Right cardiac atrium (tissue), 5 donors: ENCODE data around the gene PPEF2. TPM values are rescaled to one million over a fixed set of nuclear protein-coding genes. Genes with fewer than 3 reads are reported as not detected.
A peak's percentile ranks its signal among the peaks of the same experiment; 100 is the strongest.
"Not testable (repeated sequence)": the region's sequence is repeated elsewhere in the genome, so short reads cannot be mapped to it uniquely, and the experiment has no call there.

ENCODE experiments used
- ATAC-seq, 2 donors: fragments of 200-7000 bp; cut with Tn5 transposase; one replicate each; pipeline versions ENCODE4 v1.8.0 to v1.9.1; 2020; ENCODE audit warnings: moderate library complexity in 2 of 2, mild to moderate bottlenecking in 1 of 2
- DNase-seq, 3 donors: peaks; one replicate each; pipeline ENCODE4 v3.0.0-alpha.2; 2020
- H3K27ac ChIP-seq: one replicate; pipeline ENCODE4 v1.5.1; 2013; ENCODE audit warnings: mild to moderate bottlenecking, low read length, control low read depth, moderate library complexity
- H3K27me3 ChIP-seq: one replicate; pipeline ENCODE4 v1.6.1; 2013; ENCODE audit not compliant: control insufficient read depth, insufficient read depth
- H3K4me1 ChIP-seq: one replicate; pipeline ENCODE4 v1.6.1; 2013; ENCODE audit warnings: low read length; ENCODE audit not compliant: control insufficient read depth, insufficient read depth
- H3K4me3 ChIP-seq: one replicate; pipeline ENCODE4 v1.5.1; 2013; ENCODE audit warnings: low read length, control low read depth
- H3K9me3 ChIP-seq: one replicate; pipeline ENCODE4 v1.6.1; 2013; ENCODE audit warnings: low read length; ENCODE audit not compliant: control insufficient read depth
- WGBS: extraction: QIAGEN DNeasy Blood & Tissue Kit; methylation state at CpG from one replicate; pipeline ENCODE4 v1.1.7; 2013; 5-methylcytosine and 5-hydroxymethylcytosine counted together
- intact Hi-C, 4 donors: fragments of 100-400 bp; cut with DNase I; formaldehyde crosslinking; loops; one replicate each; pipeline versions ENCODE4 v1.11.0 to v1.14.0; 2022 to 2023
- polyA plus RNA-seq: library from polyadenylated mRNA; stranded (reverse); fragments of 200-250 nt; gene quantifications from one replicate; pipeline ENCODE4 v1.2.3, GENCODE V29; 2013
- total RNA-seq, 4 donors: library from RNA; stranded (reverse); fragmentation: NEBNext Ultra II Directional; extraction: Animal tissue kit (Norgen Biotek cat#: 25700); gene quantifications; one replicate each; pipeline ENCODE4 v1.2.1, GENCODE V29; 2021
- donor health status: healthy with polysubstance abuse.
- donor health status: DM: no; HTN: yes; CAD: no.
- donor health status: DM: no; HTN: no; CAD: no.
- donor health status: DM: no; HTN: yes; CAD: no; lungs with severe emphysema.
- donor health status: DM: yes; HTN: yes; CAD: no.

PPEF2 gene
- total and polyA plus RNA-seq, 5 donors: not detected

DNA sequence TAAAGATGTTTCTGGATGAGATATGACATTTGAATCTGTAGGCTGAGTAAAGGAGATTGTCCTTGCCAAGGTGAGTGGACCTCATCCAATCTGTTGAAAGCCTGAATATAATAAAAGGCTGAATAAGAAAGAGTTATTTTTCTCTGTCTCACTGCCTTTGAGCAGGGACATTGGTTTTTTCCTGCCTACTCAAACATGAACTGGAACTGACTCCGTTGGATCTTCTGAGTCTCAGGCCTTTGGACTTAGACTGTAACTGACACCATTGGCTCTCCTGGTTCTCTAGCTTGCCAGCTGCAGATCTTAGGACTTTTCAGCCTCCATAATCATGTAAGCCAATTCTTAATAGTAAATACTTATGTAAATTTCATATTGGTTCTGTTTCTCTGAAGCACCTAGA, 43.5 kb downstream of the PPEF2 start:
- Histone ChIP-seq H3K27me3 (no peaks in the 10 kb centered on the region), H3K9me3 (no peaks in the 10 kb centered on the region), H3K4me3 (no peak overlapping the region), H3K27ac (no peak overlapping the region), H3K4me1 (no peaks in the 10 kb centered on the region)
- DNase-seq: no peak
- intact Hi-C loops: no loop called here
- WGBS: 94% methylated on average over 1 of the region's 1 CpG
- ATAC-seq: no peak

DNA sequence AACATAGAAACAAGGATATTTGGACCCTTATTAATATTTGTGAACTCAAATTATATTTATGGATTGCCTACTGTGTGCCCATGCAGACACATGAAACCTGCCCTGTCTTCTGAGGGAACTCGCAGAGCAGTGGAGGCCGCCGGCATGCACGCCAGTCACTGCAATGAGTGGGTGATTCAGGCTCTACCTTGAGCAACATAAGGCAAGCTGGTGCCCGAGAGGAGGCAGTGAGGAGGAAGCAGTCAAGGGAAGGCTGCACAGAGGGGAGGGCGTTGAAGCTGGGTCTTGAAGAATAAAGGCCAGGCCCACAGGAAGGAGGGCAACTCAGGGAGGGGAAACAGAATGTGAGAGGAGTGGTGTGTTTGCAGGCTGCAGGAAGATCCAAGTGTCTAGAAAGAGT, 52.8 kb downstream of the PPEF2 start:
- ATAC-seq (peak in 1 of 2 donors; percentile 27), DNase-seq (no peak)
- no peak overlapping the region for H3K4me3 ChIP-seq
- H3K27me3 ChIP-seq: no peaks in the 10 kb centered on the region
- intact Hi-C loops: no loop called here
- WGBS: 63% methylated on average over 6 of the region's 6 CpGs
- no peaks in the 10 kb centered on the region for H3K9me3 ChIP-seq
- H3K27ac ChIP-seq: no peak overlapping the region
- H3K4me1 ChIP-seq: peaks cover 1% of the 10 kb centered on the region

DNA sequence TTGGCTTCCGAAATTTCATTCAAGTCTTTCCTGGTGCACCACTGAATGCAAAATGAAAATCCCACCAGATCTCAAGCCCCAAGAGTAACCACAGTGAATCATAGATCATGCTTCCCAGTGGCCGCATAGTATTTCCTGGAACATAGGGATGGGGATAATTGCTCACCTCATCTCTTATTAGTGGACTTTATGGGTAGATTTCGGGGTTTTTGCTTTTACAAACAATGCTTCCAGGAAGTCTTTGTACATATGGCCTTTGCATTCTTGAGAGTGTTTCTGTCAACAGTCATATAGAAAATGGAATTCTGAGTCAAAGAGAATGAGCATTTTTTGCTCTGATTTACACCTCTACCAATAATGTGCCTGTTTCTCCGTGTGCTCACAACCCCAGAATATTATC, 53.4 kb downstream of the PPEF2 start:
- intact Hi-C loops: no loop called here
- no peak overlapping the region for H3K27ac ChIP-seq
- no peak for ATAC-seq
- no peaks in the 10 kb centered on the region for H3K9me3 ChIP-seq
- H3K4me1 ChIP-seq: peaks cover 2% of the 10 kb centered on the region
- no peak overlapping the region for H3K4me3 ChIP-seq
- no peak for DNase-seq
- no peaks in the 10 kb centered on the region for H3K27me3 ChIP-seq
- 74% methylated on average over 4 of the region's 4 CpGs for WGBS

DNA sequence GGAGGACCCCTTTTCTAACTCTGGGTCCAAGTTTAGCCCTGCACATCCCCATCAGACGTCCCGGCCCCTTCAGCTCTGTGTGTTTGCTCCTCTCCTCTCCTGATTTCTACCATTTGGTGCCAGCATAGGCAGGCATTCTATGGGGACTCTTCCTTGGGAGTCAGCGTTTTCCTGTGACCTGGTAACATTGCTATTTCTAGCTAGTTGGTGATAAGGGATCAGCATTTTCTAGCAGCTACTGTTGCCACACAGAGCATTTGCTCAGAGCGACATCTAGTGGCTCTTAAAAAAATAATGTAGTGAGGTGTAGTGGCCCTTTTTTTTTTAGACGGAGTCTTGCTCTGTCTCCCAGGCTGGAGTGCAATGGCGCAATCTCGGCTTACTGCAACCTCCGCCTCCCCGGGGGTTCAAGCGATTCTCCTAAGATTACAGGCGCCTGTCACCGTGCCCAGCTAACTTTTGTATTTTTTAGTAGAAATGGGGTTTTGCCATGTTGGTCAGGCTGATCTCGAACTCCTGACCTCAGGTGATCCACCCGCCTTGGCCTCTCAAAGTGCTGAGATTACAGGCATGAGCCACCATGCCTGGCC, 54.0 kb downstream of the PPEF2 start:
- H3K4me1 ChIP-seq, H3K27me3 ChIP-seq, H3K4me3 ChIP-seq, H3K27ac ChIP-seq, H3K9me3 ChIP-seq, intact Hi-C loops: not testable (repeated sequence)
- 19% methylated on average over 14 of the region's 14 CpGs for WGBS
- DNase-seq (peak; percentile 35 to 61 (median 53)), ATAC-seq (peak; percentile 92 to 93)

DNA sequence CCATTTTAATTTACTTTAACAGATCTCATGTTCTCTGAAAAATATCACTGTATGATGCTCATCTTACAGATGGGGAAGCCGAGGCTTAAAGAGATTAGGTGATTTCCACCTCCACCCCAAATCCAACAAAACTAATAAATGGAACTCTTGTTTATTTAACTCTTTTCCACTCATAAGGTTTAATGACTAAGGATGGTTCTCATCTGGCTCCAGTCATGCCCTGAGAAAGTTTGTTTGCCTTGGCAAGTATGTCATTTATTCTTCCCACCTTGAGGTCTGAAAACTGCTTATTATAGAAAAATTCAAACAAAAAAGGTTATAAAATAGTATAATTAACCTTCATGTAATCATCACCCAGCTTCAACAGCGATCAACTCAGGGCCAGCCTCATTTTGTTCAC, 56.3 kb downstream of the PPEF2 start:
- Histone ChIP-seq H3K27ac (no peak overlapping the region), H3K27me3 (no peaks in the 10 kb centered on the region), H3K4me3 (no peak overlapping the region), H3K9me3 (no peaks in the 10 kb centered on the region), H3K4me1 (peaks cover 4% of the 10 kb centered on the region)
- no peak for DNase-seq
- 91% methylated on average over 2 of the region's 2 CpGs for WGBS
- intact Hi-C loops: no loop called here
- no peak for ATAC-seq

DNA sequence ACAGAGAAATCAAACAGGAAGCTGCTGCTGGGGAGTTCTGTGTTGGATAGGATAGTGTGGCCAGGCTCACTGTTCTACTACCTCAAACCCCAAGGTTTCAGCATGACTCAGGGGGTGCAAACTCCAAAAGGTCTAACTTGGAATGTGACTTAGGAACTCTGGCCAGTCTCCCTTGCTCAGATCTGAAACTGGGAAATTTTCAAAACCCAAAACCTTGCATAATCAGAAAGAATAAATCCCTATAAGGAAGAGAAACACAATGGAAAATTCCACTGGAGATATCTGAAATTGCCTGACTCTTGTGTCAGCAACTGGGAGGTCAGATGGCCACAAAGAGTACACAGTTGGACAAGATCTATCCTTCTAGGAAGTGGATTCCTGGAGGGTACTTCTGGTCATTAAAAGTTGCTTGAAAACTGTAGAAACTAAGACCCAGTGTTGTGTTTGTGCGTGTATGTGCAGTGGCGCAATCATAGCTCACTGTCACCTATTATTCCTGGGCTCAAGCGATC, 58.0 kb downstream of the PPEF2 start:
- no peak overlapping the region for H3K4me3 ChIP-seq
- no peaks in the 10 kb centered on the region for H3K9me3 ChIP-seq
- no peak overlapping the region for H3K27ac ChIP-seq
- no peak for DNase-seq
- peaks cover 4% of the 10 kb centered on the region for H3K4me1 ChIP-seq
- ATAC-seq: peak; percentile 47 to 58
- H3K27me3 ChIP-seq: no peaks in the 10 kb centered on the region
- 94% methylated on average over 3 of the region's 3 CpGs for WGBS
- intact Hi-C loops: no loop called here

DNA sequence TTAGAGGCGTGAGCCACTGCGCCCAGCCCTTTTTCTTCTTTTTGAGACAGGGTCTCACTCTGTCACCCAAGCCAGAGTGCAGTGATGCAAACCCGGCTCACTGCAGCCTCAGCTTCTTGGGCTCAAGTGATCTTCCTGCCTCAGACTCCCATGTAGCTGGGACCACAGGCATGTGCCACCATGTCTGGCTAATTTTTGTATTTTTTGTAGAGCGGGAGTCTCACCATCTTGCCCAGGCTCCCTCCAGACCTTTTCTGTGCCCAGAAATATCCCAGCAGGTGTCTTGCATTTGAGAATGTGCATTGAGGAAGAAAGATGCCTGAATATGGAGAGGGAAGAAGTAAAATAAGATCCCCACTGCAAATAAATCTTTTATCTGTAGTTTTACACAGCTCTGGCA, 58.7 kb downstream of the PPEF2 start:
- no peak for DNase-seq
- H3K27ac ChIP-seq: no peak overlapping the region
- H3K27me3 ChIP-seq: no peaks in the 10 kb centered on the region
- H3K4me1 ChIP-seq: peaks cover 4% of the 10 kb centered on the region
- no peak overlapping the region for H3K4me3 ChIP-seq
- intact Hi-C loops: no loop called here
- H3K9me3 ChIP-seq: no peaks in the 10 kb centered on the region
- no peak for ATAC-seq
- WGBS: 97% methylated on average over 4 of the region's 4 CpGs

DNA sequence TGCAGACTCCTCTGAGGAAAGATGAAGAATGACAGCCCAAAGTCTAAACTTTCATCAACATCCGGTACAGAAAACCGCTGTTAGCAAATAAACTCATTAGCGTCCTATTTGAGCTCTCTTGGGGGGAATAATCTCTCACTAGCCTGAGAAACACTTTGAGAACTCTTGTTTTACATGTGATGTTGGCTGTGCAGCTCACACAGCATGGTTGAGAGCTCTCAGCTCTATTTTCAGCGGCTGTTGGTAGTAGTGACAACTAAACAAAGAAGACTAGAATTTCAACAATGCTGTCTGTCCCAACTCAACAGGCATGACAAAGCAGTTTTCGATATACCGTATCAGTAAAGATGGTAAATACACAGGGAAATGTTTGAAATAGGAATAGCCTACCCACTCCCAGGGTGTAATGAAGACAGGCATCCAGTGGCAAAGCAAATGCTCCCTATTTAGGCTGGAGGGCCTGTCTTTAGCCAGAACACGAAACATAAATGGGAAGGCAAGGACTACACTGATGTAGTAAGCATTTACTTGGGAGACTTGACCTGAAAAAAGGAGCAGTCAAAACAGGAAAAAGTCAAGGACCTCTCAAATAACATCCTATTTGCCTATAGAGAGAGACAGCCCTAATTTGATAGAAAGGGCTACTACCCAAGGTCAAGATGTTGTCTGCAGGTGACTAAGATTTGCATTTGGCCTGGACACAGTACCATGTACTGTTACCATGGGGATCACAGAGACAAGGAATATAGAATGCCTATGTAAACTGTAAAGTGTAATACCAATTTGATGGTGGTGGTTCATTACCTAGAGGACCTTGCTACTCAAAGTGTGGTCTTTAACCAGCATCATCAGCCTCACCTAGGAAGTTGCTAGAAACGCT, 60.4 kb downstream of the PPEF2 start:
- no peaks in the 10 kb centered on the region for H3K9me3 ChIP-seq
- DNase-seq: no peak
- peaks cover 4% of the 10 kb centered on the region for H3K4me1 ChIP-seq
- peak overlapping the region; percentile 80 for H3K27ac ChIP-seq
- intact Hi-C loops: no loop called here
- no peaks in the 10 kb centered on the region for H3K27me3 ChIP-seq
- H3K4me3 ChIP-seq: no peak overlapping the region
- 67% methylated on average over 8 of the region's 8 CpGs for WGBS
- peak; percentile 70 to 71 for ATAC-seq

DNA sequence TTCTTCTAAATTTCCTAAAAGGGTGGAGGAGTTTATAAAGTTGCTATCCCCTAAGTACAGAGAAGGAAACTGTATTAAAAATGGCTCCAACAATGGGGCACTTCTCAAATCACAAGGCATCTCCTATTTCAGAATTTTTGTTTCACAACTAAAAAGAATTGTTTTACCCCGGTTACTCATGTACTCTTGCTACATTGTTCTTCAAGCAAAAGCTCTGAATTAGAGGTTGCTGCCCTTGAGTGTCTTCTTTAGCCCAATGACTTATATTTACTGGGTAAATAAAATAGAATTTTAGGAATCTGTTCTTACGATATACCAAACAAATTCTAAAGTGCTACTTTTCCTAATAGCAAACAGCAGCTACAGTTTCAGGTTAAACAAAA, 67.5 kb downstream of the PPEF2 start:
- intact Hi-C loops: no loop called here
- ATAC-seq: no peak
- no peaks in the 10 kb centered on the region for H3K27me3 ChIP-seq
- no peaks in the 10 kb centered on the region for H3K4me1 ChIP-seq
- 92% methylated on average over 2 of the region's 2 CpGs for WGBS
- no peak overlapping the region for H3K27ac ChIP-seq
- H3K9me3 ChIP-seq: no peaks in the 10 kb centered on the region
- H3K4me3 ChIP-seq: no peak overlapping the region
- no peak for DNase-seq

DNA sequence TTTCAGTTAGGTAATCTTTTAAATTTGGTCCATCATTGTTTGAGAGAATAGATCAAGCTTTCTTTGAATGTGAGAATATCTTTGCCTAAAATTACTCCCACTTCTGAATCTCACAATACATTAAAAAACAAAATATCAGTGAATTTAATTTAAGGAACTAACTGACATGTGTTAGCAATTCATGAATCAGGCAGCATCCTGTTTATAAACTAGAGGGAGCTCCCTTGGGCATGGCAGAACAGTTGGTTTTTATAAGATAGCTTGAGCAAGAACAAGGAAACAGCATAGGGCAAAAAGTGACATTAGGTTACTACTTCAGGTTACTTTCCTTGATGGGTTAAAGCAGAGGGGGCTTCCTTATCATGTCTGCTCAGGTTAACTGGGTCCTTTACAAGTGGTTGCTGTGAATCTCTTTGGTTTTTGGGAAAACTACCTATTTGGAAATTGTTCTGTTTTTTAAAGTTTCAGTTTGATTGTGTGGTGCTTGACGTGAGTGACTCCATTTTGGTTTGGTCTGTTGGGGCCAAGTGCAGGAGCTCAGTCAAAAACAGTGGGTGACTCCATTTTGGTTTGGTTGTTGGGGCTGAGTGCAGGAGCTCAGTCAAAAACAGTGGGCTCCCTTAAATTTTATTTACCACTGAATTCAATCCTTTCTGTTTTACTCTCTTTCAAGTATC, 68.0 kb downstream of the PPEF2 start:
- H3K4me3 ChIP-seq: no peak overlapping the region
- no peaks in the 10 kb centered on the region for H3K4me1 ChIP-seq
- 84% methylated on average over 1 of the region's 1 CpG for WGBS
- ATAC-seq: no peak
- DNase-seq: no peak
- intact Hi-C loops: no loop called here
- no peaks in the 10 kb centered on the region for H3K9me3 ChIP-seq
- H3K27ac ChIP-seq: no peak overlapping the region
- no peaks in the 10 kb centered on the region for H3K27me3 ChIP-seq

DNA sequence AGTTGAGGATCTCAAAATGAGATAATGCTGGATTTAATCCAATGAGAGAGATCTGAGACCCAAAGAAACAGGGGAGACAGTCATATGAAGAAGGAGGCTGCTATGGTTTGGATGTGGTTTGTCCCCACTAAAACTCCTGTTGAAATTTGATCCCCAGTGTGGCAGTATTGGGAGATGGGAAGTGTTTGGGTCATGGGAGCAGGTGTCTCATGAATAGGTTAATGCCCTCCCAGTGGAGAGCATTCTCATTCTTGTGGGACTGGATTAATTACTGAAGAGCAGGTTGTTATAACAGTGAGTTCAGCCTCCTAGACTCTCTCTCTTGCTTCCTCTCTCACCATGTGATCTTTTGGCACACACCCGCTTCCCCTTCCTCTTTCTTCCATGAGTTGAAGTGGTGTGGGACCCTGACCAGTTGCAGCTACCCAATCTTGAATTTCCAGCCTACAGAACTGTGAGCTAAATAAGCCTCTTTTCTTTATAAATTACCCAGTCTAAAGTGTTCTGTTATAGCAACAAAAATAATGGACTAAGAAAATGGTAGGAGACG, 70.3 kb downstream of the PPEF2 start:
- no peaks in the 10 kb centered on the region for H3K4me1 ChIP-seq
- 89% methylated on average over 2 of the region's 2 CpGs for WGBS
- no peak overlapping the region for H3K27ac ChIP-seq
- DNase-seq (no peak), ATAC-seq (no peak)
- H3K4me3 ChIP-seq: no peak overlapping the region
- no peaks in the 10 kb centered on the region for H3K27me3 ChIP-seq
- intact Hi-C loops: no loop called here
- no peaks in the 10 kb centered on the region for H3K9me3 ChIP-seq
